HCT116 (cell line): ENCODE measurements around the gene MAPK10.

Experiments
- CEBPB ChIP-seq: IDR thresholded peaks from 2 replicates; pipeline ENCODE4 v1.6.1; 2012; ENCODE audit warnings: low read depth
- JUND ChIP-seq: IDR thresholded peaks from 2 replicates; pipeline ENCODE4 v1.6.1; 2012
- POLR2A ChIP-seq: IDR thresholded peaks from 2 replicates; pipeline ENCODE4 v1.7.0; 2011; ENCODE audit warnings: borderline replicate concordance; ENCODE audit not compliant: insufficient read depth, insufficient read length; ENCODE audit errors: extremely low read depth
- SIN3A ChIP-seq: IDR thresholded peaks from 2 replicates; pipeline ENCODE4 v1.6.1; 2012; ENCODE audit warnings: low read depth
- SP1 ChIP-seq: IDR thresholded peaks from 2 replicates; pipeline ENCODE4 v1.6.1; 2012; ENCODE audit warnings: low read depth
- TCF7L2 ChIP-seq: IDR thresholded peaks from 2 replicates; pipeline ENCODE4 v1.7.0; 2011; ENCODE audit warnings: borderline replicate concordance, inconsistent platforms; ENCODE audit not compliant: insufficient read depth, insufficient read length; ENCODE audit errors: extremely low read depth
- YY1 ChIP-seq: IDR thresholded peaks from 2 replicates; pipeline ENCODE4 v1.6.1; 2011; ENCODE audit warnings: low read length, low read depth, moderate library complexity, mild to moderate bottlenecking; ENCODE audit not compliant: insufficient replicate concordance; ENCODE audit errors: extremely low read depth
- TF ChIP-seq, protein P1 (sequence below), 3 experiments: fragments of 200-600 bp in 1 of 3; sonication (generic) in 1 of 3; IDR thresholded peaks in 2 of 3; conservative IDR thresholded peaks in 1 of 3; 2 replicates each; pipeline ENCODE4 v1.5.1; 2012 to 2017; ENCODE audit warnings: low read depth in 2 of 3, low read length in 2 of 3, antibody characterized with exemption in 1 of 3, borderline replicate concordance in 1 of 3, control low read depth in 1 of 3, mild to moderate bottlenecking in 1 of 3, mixed read lengths in 1 of 3, mixed run types in 1 of 3, moderate library complexity in 1 of 3; ENCODE audit not compliant: insufficient read depth in 1 of 3

DNA sequence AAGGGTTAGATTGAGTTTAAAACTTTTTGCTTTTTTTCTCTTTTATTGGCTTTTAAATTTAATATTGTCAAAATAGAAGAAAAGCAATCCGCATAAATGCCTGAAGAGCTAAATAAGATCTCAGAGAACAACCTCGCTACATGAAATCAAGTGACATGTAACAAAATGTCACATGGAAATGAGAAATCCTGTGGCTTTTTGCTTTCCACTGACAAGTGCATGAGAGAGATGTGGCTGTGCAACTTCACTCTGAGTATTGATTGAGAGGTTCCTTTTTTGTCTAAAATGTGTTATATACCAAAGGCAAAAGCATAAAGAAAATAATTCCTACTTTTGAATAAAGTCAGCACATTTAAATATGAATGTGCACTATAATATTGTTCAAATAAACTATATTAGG is 263.5 kb downstream of the MAPK10 start:
- TF ChIP-seq SIN3A = no peak
- TF ChIP-seq, protein P1, sequence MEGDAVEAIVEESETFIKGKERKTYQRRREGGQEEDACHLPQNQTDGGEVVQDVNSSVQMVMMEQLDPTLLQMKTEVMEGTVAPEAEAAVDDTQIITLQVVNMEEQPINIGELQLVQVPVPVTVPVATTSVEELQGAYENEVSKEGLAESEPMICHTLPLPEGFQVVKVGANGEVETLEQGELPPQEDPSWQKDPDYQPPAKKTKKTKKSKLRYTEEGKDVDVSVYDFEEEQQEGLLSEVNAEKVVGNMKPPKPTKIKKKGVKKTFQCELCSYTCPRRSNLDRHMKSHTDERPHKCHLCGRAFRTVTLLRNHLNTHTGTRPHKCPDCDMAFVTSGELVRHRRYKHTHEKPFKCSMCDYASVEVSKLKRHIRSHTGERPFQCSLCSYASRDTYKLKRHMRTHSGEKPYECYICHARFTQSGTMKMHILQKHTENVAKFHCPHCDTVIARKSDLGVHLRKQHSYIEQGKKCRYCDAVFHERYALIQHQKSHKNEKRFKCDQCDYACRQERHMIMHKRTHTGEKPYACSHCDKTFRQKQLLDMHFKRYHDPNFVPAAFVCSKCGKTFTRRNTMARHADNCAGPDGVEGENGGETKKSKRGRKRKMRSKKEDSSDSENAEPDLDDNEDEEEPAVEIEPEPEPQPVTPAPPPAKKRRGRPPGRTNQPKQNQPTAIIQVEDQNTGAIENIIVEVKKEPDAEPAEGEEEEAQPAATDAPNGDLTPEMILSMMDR (IDR thresholded peaks at IDR 0.05 in 2 of 3, conservative IDR thresholded peaks at IDR 0.05 in 1 of 3; ENCODE audit: borderline replicate concordance in 1 of 3, insufficient read depth in 1 of 3, low read depth in 2 of 3, low read length in 2 of 3) = no peak
- no peak for TF ChIP-seq POLR2A
- TF ChIP-seq YY1 = no peak
- TF ChIP-seq SP1 = no peak
- TF ChIP-seq CEBPB = no peak
- no peak for TF ChIP-seq JUND
- no peak for TF ChIP-seq TCF7L2
